HL-60/S4 treated with retinoic acid at 250 ng/mL for 4 days and 3 days (cell line): ENCODE results near the gene GPR89B.
"Not testable (repeated sequence)": the region's sequence is repeated elsewhere in the genome, so short reads cannot be mapped to it uniquely, and the experiment has no call there.

ENCODE experiments used
- in situ Hi-C: fragments of 300-500 bp; cut with MboI; formaldehyde crosslinking; loops from 2 replicates; pipeline ENCODE4 v1.7.0; 2022; ENCODE audit warnings: low sequenced_read_pairs

The GPR89B gene

GRCh38 chr1:148024918-148025317 is 96.7 kb downstream of the GPR89B start:
- in situ Hi-C loops: not testable (repeated sequence)

- in situ Hi-C loops: not testable (repeated sequence)
Measured at GRCh38 chr1:148027004-148027403, 98.8 kb downstream of the GPR89B start.

GRCh38 chr1:148032247-148032646 is 104.0 kb downstream of the GPR89B start:
- in situ Hi-C loops: not testable (repeated sequence)

- in situ Hi-C loops: not testable (repeated sequence)
Measured at GRCh38 chr1:148032690-148033089, 104.5 kb downstream of the GPR89B start.

- in situ Hi-C loops: not testable (repeated sequence)
Measured at GRCh38 chr1:148033147-148033546, 104.9 kb downstream of the GPR89B start.

GRCh38 chr1:148037850-148038461 is 109.7 kb downstream of the GPR89B start:
- in situ Hi-C loops: not testable (repeated sequence)

- in situ Hi-C loops: not testable (repeated sequence)
Measured at GRCh38 chr1:148038462-148039333, 110.5 kb downstream of the GPR89B start.
